HG02759 (cell line): ENCODE data around the gene TCEA2.
"Not testable (repeated sequence)": the region's sequence is repeated elsewhere in the genome, so short reads cannot be mapped to it uniquely, and the experiment has no call there.

Experiments used
- ATAC-seq: cut with Tn5 transposase; IDR thresholded peaks from one replicate; pipeline ENCODE4 v1.9.1; 2021; ENCODE audit warnings: mild to moderate bottlenecking, moderate library complexity; ENCODE audit not compliant: unreplicated experiment

TCEA2 gene

DNA sequence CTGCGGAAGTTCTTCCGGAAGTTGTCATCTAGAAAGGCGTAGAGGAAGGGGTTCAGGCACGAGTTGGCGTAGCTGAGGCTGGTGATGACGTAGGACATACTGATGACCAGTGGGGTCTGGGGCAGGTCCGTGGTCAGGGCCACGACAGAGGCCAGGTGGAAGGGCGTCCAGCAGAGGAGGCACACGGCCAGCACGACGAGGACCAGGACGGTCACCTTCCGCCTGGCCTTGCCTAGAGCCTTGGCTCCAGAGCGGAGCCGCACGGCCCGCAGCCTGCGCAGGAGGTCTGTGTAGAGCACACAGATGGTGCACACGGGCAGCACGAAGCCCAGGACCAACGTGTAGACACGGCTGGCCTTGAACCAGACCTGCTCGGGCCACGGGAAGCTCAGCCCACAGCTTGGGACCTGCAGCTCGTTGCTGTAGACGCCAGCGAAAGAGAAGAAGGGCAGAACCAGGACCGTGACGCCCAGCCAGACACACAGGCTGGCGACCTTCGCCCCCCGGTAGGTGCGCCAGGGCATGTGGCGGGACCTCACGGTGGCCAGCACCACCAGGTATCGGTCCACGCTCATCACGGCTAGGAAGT, 42.9 kb downstream of the TCEA2 start:
- no peak for ATAC-seq

DNA sequence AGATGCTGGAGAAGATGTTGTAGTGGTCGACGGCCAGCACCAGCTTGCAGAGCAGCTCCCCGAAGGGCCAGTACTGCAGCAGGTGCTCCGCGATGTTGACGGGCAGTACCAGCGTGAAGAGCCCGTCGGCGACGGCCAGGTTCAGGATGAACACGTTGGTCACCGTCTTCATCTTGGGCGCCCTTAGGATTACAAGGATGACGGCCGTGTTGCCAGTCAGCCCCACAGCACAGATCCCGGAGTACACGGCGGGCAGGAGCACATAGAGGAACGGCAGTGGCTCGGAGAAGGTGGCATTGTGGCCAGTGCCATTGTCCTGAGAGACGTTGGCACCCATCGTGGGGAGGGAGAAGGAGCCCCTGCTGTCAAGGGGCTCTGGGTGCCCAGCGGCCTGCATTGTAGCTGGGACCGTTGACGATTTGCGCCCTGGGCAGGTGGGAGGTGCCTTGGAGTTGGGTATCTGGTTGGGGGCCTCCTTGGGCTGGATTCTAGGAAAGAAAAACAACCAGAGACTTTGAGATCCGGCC, 43.5 kb downstream of the TCEA2 start:
- no peak for ATAC-seq

DNA sequence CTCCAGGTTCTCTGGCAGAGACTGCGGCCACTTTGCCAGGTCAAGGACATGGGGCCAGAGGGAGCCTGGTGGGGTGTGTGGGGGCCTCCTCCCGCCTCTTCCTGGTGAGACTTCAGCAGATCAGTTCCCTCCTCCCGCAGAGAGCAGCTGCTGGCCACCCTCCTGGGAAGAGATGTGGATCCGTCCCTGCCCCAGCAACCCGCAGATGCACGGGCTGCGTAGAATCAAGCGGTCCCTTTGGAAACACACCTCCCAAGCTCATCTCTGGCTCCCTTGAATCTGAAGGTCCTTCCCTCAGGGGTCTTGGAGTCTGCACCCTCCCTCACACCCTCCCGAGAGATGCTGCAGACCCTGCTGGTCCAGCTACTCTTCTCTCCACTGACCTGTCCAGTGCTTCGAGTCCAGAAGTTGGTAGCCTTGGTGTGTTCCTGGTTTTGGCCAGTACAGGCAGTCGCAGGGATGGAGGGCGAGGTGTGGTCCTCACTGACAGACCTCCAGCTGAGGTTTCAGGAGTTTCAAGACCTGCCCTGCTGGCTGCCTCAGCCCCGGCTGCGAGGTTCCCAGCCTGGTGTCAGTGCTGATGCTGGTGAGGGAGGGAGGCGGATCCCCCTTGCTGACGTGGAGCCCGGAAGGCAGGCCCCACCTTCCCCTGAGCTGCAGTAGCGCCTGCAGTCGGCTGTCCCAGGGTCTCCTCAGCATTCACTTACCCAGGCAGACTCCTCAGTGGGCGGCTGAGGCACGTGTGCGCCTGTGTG, 44.2 kb downstream of the TCEA2 start, which contains the start of gene NPBWR2:
Gene NPBWR2 (minus strand): TSS at position 585 of the 755 bp plus-strand sequence. CDS start 734 bp downstream, outside the sequence.
- ATAC-seq, result no peak

DNA sequence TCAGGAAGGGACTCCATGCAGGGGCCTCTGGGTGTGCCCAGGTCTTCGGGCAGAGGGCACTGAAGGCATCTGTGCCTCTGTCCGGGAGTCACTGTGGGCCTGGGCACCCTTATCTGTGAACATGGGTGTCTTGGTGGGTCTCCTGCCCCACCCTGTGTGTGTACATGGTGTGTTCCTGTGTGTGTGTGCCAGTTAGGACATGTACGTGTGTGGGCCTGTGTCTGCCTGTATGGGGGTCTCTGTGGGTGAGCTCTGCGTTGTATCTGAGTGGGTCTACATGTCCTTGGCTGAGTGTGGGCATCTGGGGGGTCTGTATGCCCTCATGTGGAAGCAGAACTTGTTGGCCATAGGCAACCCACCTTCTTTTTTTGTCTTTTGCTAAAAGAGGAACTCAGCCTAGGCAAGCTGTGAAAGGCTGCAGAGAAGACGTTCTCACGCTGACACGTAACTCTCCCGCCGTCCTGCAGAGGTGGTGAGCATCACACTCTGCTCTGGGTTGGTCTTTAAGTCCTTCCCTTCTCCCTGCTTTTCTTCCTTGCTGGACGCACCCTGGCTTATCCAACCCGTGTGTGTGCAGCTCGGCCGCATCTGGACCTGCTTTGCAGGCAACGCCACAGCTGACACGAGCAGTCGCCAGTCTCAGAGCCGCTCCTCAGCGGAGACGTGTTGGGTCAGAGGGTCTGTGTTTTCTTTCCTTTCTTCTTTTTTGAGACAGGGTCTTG, 44.9 kb downstream of the TCEA2 start:
- no peak for ATAC-seq

DNA sequence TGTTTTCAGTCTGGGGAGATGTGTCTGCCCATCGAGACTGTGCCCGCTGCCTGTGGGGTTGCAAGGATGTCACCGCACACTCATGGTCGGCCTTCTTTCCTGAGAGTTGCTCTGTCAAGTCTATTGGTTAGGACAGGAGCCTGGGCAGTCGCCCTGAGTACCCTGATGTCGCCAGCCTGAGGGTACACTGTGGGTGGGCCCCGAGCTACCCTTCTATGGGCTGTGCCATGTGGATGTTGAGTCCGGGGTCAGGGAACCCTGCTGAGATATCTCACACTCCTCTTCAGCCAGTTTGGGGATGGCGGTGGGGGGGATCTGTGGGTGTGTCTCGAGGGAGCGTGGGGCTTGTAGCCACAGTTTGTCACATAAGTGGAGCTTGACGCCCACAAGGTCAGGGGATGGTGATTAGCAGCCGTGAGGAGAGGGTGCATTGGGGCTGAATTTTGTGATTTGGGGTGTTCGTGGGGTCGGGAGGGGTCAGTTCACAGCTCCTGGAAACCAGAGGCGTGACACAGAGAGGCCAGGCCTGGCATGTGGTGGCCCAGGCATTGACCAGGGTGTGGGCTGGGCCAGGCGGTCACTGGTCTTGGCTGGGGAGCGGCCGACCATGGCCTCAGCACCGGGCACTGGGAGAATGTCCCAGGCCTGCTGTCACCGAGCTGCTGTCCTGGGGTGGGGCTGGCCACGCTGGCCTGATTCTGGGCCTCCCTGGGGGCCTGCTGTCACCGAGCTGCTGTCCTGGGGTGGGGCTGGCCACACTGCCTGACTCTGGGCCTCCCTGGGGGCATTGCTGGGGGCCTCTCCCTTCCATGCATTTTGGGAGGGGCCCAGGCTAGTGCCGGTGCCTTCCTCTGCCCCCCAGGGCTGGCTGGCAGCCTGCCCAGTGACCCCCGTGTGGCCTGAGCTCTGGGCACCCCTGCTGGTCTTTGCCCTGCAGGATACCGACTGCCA, 46.0 kb downstream of the TCEA2 start:
- ATAC-seq, result no peak

DNA sequence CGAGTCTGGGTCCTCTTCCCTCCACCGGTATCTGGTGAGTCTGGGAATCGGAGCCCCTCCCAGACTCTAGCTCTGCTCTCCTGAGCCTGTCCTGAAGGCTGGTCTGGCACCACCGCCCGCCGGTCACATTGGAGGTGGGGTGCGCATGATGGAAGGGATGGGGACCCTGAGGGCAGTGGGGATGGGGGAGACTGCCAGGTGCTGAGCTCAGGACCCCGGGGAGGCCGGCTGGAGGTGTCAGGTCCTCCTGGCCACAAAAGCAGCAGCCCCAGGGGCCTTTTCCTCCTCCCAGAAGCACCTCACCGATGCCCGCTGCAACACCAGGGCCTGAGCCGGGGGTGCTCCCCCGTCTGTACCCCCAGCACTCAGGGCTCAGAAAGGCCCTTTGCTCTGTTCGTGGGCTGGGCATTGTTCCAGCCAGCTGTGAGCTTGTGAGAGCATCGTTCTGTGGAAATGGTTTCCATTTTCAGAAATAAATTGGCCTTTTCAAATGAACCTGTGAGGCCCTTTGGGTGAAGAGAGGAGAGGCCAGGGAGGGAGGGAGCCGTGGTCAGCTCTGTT, 46.9 kb downstream of the TCEA2 start:
- ATAC-seq, result no peak

DNA sequence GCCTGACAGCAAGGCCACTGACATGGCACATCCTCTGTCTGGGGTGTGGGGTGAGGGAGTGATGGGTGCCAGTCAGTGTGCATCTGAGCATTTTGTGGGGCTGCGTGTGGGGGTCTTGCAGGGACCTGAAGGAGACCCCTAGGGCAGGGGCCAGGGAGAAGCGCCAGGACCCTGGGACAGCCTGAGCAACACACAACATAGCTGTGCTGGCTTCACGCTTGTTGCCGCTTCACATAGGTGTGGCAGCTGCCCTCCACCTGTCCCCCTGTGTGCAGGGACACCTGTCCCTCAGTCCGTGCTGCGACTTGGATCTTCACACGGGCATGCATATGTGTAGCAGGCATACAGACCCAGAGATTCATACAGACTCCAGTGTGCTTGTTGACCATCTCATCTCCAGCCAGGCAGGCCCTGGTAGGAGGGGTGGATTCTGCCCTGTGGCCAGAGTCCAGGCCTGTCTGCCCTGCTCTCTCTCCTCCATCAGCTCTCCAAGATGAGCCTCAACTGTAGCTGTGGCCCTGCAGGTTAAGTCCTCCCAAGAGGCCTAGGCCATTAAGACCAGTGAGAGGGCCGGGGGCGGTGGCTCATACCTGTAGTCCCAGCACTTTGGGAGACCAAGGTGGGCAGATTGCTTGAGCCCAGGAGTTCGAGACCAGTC, 47.5 kb downstream of the TCEA2 start:
- no peak for ATAC-seq

DNA sequence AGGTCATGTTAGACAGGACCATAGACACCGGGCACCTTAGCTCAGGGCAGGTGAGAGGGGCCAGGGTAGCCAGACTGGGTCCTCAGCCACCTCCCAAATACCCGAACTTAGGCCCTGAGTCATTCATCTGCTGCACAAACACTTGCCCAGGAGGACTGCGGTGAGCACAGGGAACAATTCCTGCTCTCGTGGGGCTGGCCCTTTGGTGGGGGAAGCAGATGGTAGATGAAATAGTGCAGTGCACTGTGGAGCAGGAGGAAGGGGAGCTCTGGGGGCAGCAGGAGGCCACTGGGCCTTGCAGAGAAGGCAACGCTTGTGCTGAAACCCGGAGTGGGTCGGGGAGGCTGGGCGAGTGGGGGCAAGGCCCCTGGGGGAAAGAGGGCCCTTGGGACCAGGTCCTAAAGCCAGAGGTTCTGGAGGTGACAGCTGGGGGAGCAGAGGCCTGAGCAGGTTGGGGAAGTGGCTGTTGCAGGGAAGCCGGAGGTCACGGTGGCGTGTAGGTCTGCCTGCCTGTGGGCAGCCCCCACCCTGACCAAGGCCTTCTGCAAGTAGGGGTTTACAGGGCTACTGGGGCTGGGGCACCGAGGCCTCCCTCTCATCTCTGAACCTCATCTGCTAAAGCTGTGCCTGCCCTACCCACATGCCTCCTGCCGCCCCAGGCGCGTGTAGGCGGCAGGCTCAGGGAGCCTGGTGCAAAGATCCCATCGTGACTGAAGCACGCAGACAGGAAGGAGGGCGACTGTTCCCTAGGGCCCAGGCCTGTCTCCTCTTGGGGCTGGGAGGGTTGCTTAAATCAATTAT, 49.0 kb downstream of the TCEA2 start:
- ATAC-seq, result no peak

DNA sequence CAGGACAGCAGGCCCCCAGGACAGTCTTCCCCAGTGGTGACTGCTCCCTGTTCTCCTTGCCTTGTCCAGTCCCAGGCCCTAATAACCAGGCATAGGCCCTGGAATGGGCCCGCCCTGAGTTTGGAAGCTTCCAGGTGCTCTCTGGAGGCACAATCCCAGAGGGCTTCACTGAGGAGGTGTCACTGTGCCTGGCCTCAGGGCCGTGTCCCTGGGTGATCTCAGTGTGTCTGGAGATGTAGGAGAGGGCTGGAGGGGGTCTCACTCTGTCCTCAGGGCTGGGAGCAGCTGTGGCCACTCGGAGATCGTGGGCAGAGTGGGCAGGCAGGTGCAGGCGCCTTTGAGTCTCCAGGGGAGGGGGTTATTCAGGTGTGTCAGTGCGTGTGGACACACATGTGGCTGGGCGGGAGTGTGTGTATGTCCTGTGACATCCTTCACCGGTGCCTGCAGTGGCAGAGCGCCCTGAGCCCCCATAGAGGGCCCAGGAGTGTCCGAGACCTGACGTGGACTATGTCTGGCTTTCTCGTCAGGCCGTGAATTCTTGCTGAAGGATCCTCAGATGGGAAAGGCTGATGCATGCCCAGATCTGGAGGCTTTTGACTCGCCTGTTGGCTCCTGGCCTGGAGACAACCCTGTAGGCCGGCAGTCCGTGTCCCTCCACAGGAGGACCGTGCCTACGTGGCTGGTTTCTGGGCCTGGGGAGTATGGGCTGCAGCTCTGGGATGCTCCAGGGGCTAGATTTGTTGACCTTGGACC, 49.9 kb downstream of the TCEA2 start:
- no peak for ATAC-seq

DNA sequence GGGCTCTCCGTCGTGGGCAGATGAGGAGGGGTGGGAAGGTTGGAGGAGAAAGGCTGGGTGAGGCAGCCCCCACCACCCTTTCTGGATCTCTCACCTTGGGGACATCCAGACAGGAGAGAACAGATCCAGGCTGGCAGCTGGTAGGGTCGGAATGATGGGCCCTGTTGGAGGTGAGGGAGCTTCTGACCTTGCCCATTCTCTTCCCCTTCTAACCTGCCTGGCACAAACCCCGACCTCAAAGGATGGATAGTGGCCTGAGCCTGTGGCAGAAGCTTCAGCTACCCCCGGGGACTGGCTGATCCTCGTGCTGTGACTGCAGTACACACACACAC, 50.4 kb downstream of the TCEA2 start:
- ATAC-seq, result no peak

DNA sequence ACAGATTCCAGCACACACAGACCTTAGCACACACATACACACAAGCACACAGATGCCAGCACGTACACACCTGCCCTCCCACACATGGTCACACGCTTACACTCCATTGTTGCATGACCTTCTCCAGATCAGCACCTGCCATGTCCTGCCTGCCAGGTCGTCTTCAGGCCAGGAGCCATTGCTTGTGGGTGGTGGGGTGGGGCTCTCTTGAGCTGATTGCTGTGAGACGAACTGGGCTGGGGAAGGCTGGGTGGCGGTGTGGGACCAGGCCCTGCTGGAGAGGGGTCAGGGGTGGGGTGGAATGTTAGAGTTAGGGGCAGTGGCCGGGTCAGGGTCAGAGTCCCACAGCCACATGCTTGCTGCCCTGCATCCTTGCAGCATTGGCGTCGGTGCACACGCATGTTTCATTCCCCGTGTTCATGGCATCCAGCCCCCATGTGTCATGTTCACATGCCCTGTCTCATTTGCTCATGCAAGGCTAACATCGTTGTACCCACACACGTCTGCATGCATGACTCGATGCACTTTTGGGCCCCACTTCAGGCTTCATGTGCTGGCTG, 50.9 kb downstream of the TCEA2 start:
- no peak for ATAC-seq

DNA sequence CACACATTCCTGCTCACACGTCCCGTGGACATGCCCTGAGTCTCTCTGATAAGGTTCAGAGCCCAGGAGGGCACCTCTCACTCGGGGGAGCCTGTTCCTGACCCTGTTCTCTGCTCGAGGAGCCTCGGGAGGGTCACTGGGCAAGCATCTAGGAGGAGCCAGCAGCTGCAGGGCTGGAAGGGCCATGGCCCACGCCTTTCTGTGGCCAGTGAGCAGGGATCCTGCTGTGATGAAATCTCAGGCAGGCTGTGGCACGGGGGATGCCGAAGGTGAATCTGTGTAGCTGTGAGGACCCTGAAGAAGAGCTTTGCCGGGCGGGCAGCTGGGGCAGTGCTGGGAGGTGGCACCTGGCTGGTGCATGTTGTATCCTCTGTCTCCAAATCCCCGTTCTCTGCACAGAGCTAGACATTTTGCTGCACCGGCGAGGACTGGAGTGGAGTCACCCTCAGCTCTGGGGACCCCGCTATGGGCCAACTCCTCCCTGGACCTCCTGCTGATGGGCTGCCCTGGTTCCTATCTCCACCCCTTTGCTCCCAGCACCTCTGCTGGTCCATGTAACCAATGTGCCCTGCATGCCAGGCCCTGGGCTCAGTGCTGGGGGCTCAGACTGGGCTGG, 51.5 kb downstream of the TCEA2 start:
- no peak for ATAC-seq

DNA sequence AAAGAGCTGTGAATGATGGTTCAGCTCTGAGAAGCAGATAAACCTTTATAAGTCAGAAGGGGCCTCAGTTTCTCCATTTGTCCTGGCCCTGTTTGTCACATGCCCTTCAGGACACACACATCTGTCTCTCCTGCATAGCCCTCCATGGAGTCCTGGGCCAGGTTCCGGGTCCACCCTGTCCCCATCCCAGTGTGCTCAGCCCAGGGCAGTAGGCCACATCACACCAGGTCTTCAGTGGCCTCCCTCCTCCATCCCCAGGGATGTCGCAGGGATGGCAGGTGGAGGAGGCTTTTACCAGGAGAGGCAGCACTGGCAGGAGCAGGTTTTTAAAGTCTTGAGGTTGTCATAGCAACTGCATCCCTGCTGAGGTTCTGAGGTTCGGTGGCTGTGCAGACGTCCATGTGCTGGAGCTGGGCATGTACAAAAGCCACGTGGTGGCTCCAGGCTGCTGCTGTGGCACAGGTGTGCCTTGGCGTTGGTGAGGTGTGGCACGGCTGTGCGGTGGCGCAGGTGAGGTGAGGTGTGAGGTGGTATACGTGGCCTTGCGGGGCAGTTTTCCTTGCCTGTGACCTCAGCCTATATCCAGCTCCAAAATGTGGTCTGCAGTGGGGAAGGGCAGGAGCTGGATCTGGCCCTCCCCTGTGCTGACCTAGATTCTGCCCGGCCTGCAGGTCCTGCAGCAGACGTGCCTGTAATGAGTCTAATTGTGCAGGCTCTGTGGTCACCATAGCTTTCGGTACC, 52.3 kb downstream of the TCEA2 start:
- ATAC-seq, result no peak

DNA sequence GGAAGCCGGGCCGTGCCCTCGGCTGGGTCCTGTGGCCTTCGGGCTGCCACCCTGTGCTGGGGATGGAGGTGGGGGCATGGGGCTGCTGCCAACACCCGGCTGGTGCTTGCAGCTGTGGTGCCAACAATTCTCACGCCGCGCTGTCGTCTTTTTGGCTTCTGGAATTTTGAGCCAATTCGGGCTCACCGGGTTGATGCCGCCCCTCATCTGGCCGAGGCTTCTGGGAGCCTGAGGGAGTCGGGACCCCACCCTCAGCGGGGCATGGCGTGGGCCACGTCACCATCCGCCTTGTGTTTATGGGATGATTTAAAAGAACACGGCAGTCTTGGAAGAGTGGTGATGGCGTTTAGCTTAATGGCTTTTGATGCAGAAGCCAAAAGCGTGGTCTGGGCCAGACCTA, 53.0 kb downstream of the TCEA2 start:
- no peak for ATAC-seq

DNA sequence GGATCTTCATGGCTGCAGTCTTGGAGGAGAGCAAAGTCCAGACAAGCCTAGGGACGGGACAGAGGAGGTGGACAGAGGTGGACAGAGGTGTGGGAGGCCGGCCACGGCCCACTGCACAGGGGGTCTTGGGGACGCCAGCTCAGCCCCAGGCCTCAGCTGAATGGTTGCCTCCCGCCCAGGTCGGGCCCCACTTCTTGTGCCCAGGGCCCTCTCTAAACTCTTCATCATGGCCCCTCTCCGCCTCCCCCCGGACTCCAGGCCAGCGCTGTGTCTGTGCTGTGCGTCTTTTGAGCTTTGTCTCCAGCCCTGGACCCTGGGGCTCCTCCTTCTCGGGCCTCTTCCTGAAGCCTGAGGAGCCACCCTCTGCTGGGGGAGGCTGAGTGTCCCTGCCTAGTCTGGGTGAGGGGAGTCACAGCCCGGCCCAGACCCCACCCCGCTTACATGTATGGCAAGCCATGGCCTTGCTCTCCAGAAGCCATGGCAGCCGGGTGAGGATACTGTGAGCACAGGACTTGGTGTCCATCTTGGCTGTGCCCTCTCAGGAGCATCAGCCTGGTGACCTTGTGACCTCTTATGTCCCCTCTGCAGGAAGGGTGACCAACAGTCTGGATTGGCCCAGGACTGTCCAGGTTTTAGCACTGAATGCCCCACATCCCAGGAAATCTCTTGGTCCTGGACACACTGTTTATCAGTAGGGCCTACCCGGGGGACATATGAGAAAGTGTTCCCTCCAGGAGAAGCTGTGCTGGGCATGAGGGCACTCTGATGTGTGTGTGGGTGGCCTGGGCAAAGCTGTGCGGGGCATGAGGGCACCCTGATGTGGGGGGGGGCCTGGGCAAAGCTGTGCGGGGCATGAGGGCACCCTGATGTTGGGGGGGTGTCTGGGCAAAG, 53.8 kb downstream of the TCEA2 start:
- ATAC-seq, result no peak

DNA sequence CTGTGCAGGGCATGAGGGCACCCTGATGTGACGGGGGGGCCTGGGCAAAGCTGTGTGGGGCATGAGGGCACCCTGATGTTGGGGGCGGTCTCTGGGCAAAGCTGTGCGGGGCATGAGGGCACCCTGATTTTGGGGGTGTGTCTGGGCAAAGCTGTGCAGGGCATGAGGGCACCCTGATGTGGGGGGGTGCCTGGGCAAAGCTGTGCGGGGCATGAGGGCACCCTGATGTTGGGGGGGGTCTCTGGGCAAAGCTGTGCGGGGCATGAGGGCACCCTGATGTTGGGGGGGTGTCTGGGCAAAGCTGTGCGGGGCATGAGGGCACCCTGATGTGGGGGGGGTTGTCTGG, 54.4 kb downstream of the TCEA2 start:
- not testable (repeated sequence) for ATAC-seq
